Esophagus muscularis mucosa (tissue), 4 donors: ENCODE results near the gene MLLT3. TPM values are rescaled to one million over a fixed set of nuclear protein-coding genes. Genes with fewer than 3 reads are reported as not detected.

ENCODE experiments used
- DNase-seq: peaks from one replicate; pipeline ENCODE4 v3.0.0-alpha.2; 2017; ENCODE audit errors: extremely low spot score
- H3K27ac ChIP-seq, 4 donors: fragments of 200-600 bp; sonication (generic); replicated peaks in 1 of 4; 1 replicate in 3 of 4; 2 replicates in 1 of 4; pipeline ENCODE4 v1.5.1; 2016 to 2019; ENCODE audit warnings: mild to moderate bottlenecking in 1 of 4
- H3K27me3 ChIP-seq, 4 donors: fragments of 200-600 bp; sonication (generic); one replicate each; pipeline versions ENCODE4 v1.5.1 to v1.6.0; 2016 to 2019
- H3K36me3 ChIP-seq, 4 donors: fragments of 200-600 bp; sonication (generic); one replicate each; pipeline ENCODE4 v1.5.1; 2016 to 2019
- H3K4me1 ChIP-seq, 4 donors: fragments of 200-600 bp; sonication (generic); one replicate each; pipeline ENCODE4 v1.5.1; 2016 to 2019
- H3K4me3 ChIP-seq, 4 donors: fragments of 200-600 bp; sonication (generic); 1 replicate in 2 of 4; 2 replicates in 2 of 4; pipeline ENCODE4 v1.5.1; 2016 to 2019; ENCODE audit warnings: mild to moderate bottlenecking in 4 of 4, moderate library complexity in 1 of 4
- H3K9me3 ChIP-seq, 4 donors: fragments of 200-600 bp; sonication (generic); 1 replicate in 3 of 4; 2 replicates in 1 of 4; pipeline ENCODE4 v1.5.1; 2016 to 2019
- CTCF ChIP-seq, 3 experiments: fragments of 200-600 bp in 2 of 3; fragments of 450-650 bp in 1 of 3; sonication (generic) in 2 of 3; IDR thresholded peaks; one replicate each; pipeline ENCODE4 v1.5.1; 2017 to 2019; ENCODE audit warnings: antibody characterized with exemption in 3 of 3, mild to moderate bottlenecking in 2 of 3, moderate library complexity in 1 of 3
- EP300 ChIP-seq: sonication (generic); formaldehyde crosslinking; IDR thresholded peaks from one replicate; pipeline ENCODE4 v1.6.1; 2017; ENCODE audit warnings: antibody characterized with exemption
- POLR2A ChIP-seq: fragments of 450-650 bp; IDR thresholded peaks from one replicate; pipeline ENCODE4 v1.6.1; 2017; ENCODE audit warnings: antibody characterized with exemption, moderate library complexity, mild to moderate bottlenecking, low read depth
- POLR2AphosphoS5 ChIP-seq, 2 donors: sonication (generic); formaldehyde crosslinking; IDR thresholded peaks; one replicate each; pipeline ENCODE4 v1.6.1; 2017; ENCODE audit warnings: antibody characterized with exemption in 2 of 2
- WGBS: methylation state at CpG from one replicate; pipeline ENCODE4 v1.1.5; 2018; 5-methylcytosine and 5-hydroxymethylcytosine counted together
- intact Hi-C: fragments of 100-400 bp; cut with DNase I; formaldehyde crosslinking; loops from one replicate; pipeline ENCODE4 v1.15.1; 2023
- total RNA-seq, 4 donors: library from RNA; depleted of rRNA; stranded (reverse); fragments of >200 nt; gene quantifications; one replicate each; pipeline versions ENCODE4 v1.1.0 to v1.2.1, GENCODE V29; 2016

MLLT3 gene
- total RNA-seq, 4 donors from 2014 or later = 14.1 to 30.7 (median 18.0) TPM

- H3K9me3 ChIP-seq = no peaks in the 10 kb centered on the region
- H3K36me3 ChIP-seq = no peaks in the 10 kb centered on the region
- peaks cover 0 to 20% (median 4%) of the 10 kb centered on the region in 4 donors for H3K4me1 ChIP-seq
- TF ChIP-seq POLR2AphosphoS5 (IDR thresholded peaks at IDR 0.05) = no peak
- no peak for TF ChIP-seq POLR2A
- no peak for TF ChIP-seq CTCF (IDR thresholded peaks at IDR 0.05)
- TF ChIP-seq EP300 = no peak
- no peak overlapping the region for H3K4me3 ChIP-seq
- 97% methylated on average over 1 of the region's 1 CpG for WGBS
- no peak for DNase-seq
- intact Hi-C loops = no loop called here
- no peak overlapping the region for H3K27ac ChIP-seq
- H3K27me3 ChIP-seq = no peaks in the 10 kb centered on the region
These were observed 185.7 kb downstream of the MLLT3 start for GRCh38 chr9:20436476-20437195.

- no peaks in the 10 kb centered on the region for H3K4me1 ChIP-seq
- DNase-seq = no peak
- no peak for TF ChIP-seq POLR2AphosphoS5 (IDR thresholded peaks at IDR 0.05)
- TF ChIP-seq CTCF (IDR thresholded peaks at IDR 0.05) = no peak
- TF ChIP-seq POLR2A = no peak
- no peak for TF ChIP-seq EP300
- no peak overlapping the region for H3K4me3 ChIP-seq
- H3K27me3 ChIP-seq = no peaks in the 10 kb centered on the region
- H3K9me3 ChIP-seq = no peaks in the 10 kb centered on the region
- intact Hi-C loops = no loop called here
- 93% methylated on average over 1 of the region's 1 CpG for WGBS
- no peaks in the 10 kb centered on the region for H3K36me3 ChIP-seq
- no peak overlapping the region for H3K27ac ChIP-seq
These were observed 193.3 kb downstream of the MLLT3 start for GRCh38 chr9:20428976-20429375.

GRCh38 chr9:20427359-20427758, 194.9 kb downstream of the MLLT3 start:
- Histone ChIP-seq H3K27me3 (no peaks in the 10 kb centered on the region), H3K27ac (no peak overlapping the region), H3K9me3 (no peaks in the 10 kb centered on the region), H3K4me3 (no peak overlapping the region), H3K4me1 (no peaks in the 10 kb centered on the region), H3K36me3 (no peaks in the 10 kb centered on the region)
- intact Hi-C loops = no loop called here
- WGBS = 96% methylated on average over 1 of the region's 1 CpG
- no peak for DNase-seq
- TF ChIP-seq EP300 = no peak
- no peak for TF ChIP-seq POLR2AphosphoS5 (IDR thresholded peaks at IDR 0.05)
- no peak for TF ChIP-seq POLR2A
- no peak for TF ChIP-seq CTCF (IDR thresholded peaks at IDR 0.05)

GRCh38 chr9:20426019-20426418, 196.3 kb downstream of the MLLT3 start:
- Histone ChIP-seq H3K36me3 (no peaks in the 10 kb centered on the region), H3K27ac (no peak overlapping the region), H3K9me3 (no peaks in the 10 kb centered on the region), H3K4me1 (no peaks in the 10 kb centered on the region), H3K4me3 (no peak overlapping the region), H3K27me3 (no peaks in the 10 kb centered on the region)
- intact Hi-C loops = no loop called here
- DNase-seq = no peak
- WGBS = 37% methylated on average over 2 of the region's 2 CpGs
- TF ChIP-seq EP300 = no peak

- H3K4me3 ChIP-seq = no peak overlapping the region
- no peak overlapping the region for H3K27ac ChIP-seq
- DNase-seq = no peak
- intact Hi-C loops = no loop called here
- no peaks in the 10 kb centered on the region for H3K36me3 ChIP-seq
- WGBS = 73% methylated on average over 3 of the region's 3 CpGs
- H3K27me3 ChIP-seq = no peaks in the 10 kb centered on the region
- H3K9me3 ChIP-seq = no peaks in the 10 kb centered on the region
- TF ChIP-seq EP300 = no peak
- no peaks in the 10 kb centered on the region for H3K4me1 ChIP-seq
These were observed 202.8 kb downstream of the MLLT3 start for GRCh38 chr9:20419533-20419932.

- peaks cover 0 to 4% (median 2%) of the 10 kb centered on the region in 4 donors for H3K36me3 ChIP-seq
- 98% methylated on average over 7 of the region's 7 CpGs for WGBS
- H3K4me1 ChIP-seq = no peaks in the 10 kb centered on the region
- no peaks in the 10 kb centered on the region for H3K27me3 ChIP-seq
- no peaks in the 10 kb centered on the region for H3K9me3 ChIP-seq
- H3K27ac ChIP-seq = no peak overlapping the region
- no peak overlapping the region for H3K4me3 ChIP-seq
- intact Hi-C loops = no loop called here
- DNase-seq = no peak
- TF ChIP-seq EP300 (no peak), POLR2AphosphoS5 (IDR thresholded peaks at IDR 0.05) (no peak), POLR2A (no peak), CTCF (IDR thresholded peaks at IDR 0.05) (no peak)
These were observed 203.8 kb downstream of the MLLT3 start for GRCh38 chr9:20418485-20418884.
